Epithelial cell of prostate (primary cell): Measurements from ENCODE around the gene IL22RA1.

Experiments used
- DNase-seq: peaks from one replicate; pipeline ENCODE4 v3.0.0-alpha.2; 2011; ENCODE audit warnings: low read depth, low spot score
- H3K27ac ChIP-seq: fragments of 450-650 bp; 2 replicates; pipeline ENCODE4 v1.5.1; 2017; ENCODE audit warnings: mild to moderate bottlenecking

Gene IL22RA1

GRCh38 chr1:24084050-24084449 is 58.9 kb downstream of the IL22RA1 start:
- DNase-seq, result no peak
- no peak overlapping the region for H3K27ac ChIP-seq

- DNase-seq, result no peak
- H3K27ac ChIP-seq, result no peak overlapping the region
Measured at GRCh38 chr1:24082372-24082771, 60.6 kb downstream of the IL22RA1 start.

- H3K27ac ChIP-seq, result no peak overlapping the region
Measured at GRCh38 chr1:24081190-24081589, 61.8 kb downstream of the IL22RA1 start.

GRCh38 chr1:24080131-24080530 is 62.8 kb downstream of the IL22RA1 start:
- no peak overlapping the region for H3K27ac ChIP-seq
- no peak for DNase-seq

More at GRCh38 chr1:24081190-24081589, 61.8 kb downstream of the IL22RA1 start:
- DNase-seq, result no peak

GRCh38 chr1:24077278-24077978 is 65.5 kb downstream of the IL22RA1 start:
- DNase-seq, result no peak

GRCh38 chr1:24075946-24076345 is 67.0 kb downstream of the IL22RA1 start:
- H3K27ac ChIP-seq, result no peak overlapping the region
- DNase-seq, result no peak

More at GRCh38 chr1:24077278-24077978, 65.5 kb downstream of the IL22RA1 start:
- H3K27ac ChIP-seq, result no peak overlapping the region

- H3K27ac ChIP-seq, result no peak overlapping the region
- DNase-seq, result no peak
Measured at GRCh38 chr1:24075590-24075854, 67.4 kb downstream of the IL22RA1 start.

- DNase-seq, result no peak
- no peak overlapping the region for H3K27ac ChIP-seq
Measured at GRCh38 chr1:24074817-24075589, 67.9 kb downstream of the IL22RA1 start.

GRCh38 chr1:24074196-24074595 is 68.7 kb downstream of the IL22RA1 start:
- no peak overlapping the region for H3K27ac ChIP-seq
- no peak for DNase-seq

- H3K27ac ChIP-seq, result no peak overlapping the region
- no peak for DNase-seq
Measured at GRCh38 chr1:24071941-24072340, 71.0 kb downstream of the IL22RA1 start.

- no peak overlapping the region for H3K27ac ChIP-seq
- DNase-seq, result no peak
Measured at GRCh38 chr1:24070821-24071393, 72.0 kb downstream of the IL22RA1 start.

GRCh38 chr1:24069817-24070216 is 73.1 kb downstream of the IL22RA1 start:
- DNase-seq, result no peak
- H3K27ac ChIP-seq, result no peak overlapping the region
